ENCODE data around the gene TMSB4X. TPM values are rescaled to one million over a fixed set of nuclear protein-coding genes. Genes with fewer than 3 reads are reported as not detected.

The TMSB4X gene
- total and polyA plus RNA-seq, 2 of the 4 experiments (the other 2 are of a cell fraction): 4,648 to 11,116 TPM

- H2BK120ac ChIP-seq (ENCODE audit: low read depth, low read length): no peak overlapping the region
- H3K79me1 ChIP-seq (ENCODE audit: low read depth in 1 of 2, low read length in 2 of 2): no peaks in the 10 kb centered on the region
- BruUV-seq (replicated peaks): no TSS peak
- peaks cover 4% of the 10 kb centered on the region for H3K4me1 ChIP-seq (ENCODE audit: control insufficient read depth, insufficient read depth, low read length)
- no peak for ATAC-seq (ENCODE audit: low read depth)
- H3K4me3 ChIP-seq (ENCODE audit: insufficient read depth, low read depth, low read length): no peak overlapping the region
- H4K20me1 ChIP-seq (ENCODE audit: insufficient read depth, low read length): no peaks in the 10 kb centered on the region
- H3K14ac ChIP-seq (replicated peaks; ENCODE audit: low read depth, low read length): no peak overlapping the region
- in situ Hi-C loops (cut with MboI; ENCODE audit: low sequenced_read_pairs): loop anchor here (10.0 to 25.0 kb wide), 3 partner anchors 519 to 1071 kb away; partner anchors contain the start of genes GEMIN8, OFD1 and TRAPPC2
- DNase-seq: no peak
- H3K4me2 ChIP-seq (ENCODE audit: low read depth, low read length): no peak overlapping the region
- H2AK5ac ChIP-seq (ENCODE audit: low read depth, low read length): no peak overlapping the region
- no peaks in the 10 kb centered on the region for H3K9me3 ChIP-seq (ENCODE audit: control insufficient read depth, insufficient read depth, low read length)
- H2AK9ac ChIP-seq (replicated peaks; ENCODE audit: low read depth, low read length, poor library complexity): no peak overlapping the region
- no peaks in the 10 kb centered on the region for H3K27me3 ChIP-seq (ENCODE audit: control insufficient read depth, insufficient read depth, low read length)
- H3K56ac ChIP-seq (ENCODE audit: extremely low read depth, insufficient read depth, low read length): no peak overlapping the region
- H2BK5ac ChIP-seq (ENCODE audit: low read depth, low read length, poor library complexity, severe bottlenecking): no peak overlapping the region
- no peak overlapping the region for H3K23ac ChIP-seq (ENCODE audit: low read depth, low read length)
- POLR2A ChIA-PET (ENCODE audit: unreplicated experiment): no interaction called here
- H2AFZ ChIP-seq (replicated peaks; ENCODE audit: low read length, poor library complexity): no peak overlapping the region
- no peak overlapping the region for H2BK15ac ChIP-seq (ENCODE audit: low read depth, low read length)
- no peak overlapping the region for H3K4ac ChIP-seq (ENCODE audit: low read depth, low read length)
- intact Hi-C loops (cut with micrococcal nuclease): no loop called here
- no peak overlapping the region for H3K18ac ChIP-seq (ENCODE audit: low read depth, low read length)
- H3K27ac ChIP-seq (ENCODE audit: insufficient read depth, low read length): no peak overlapping the region
- no peak overlapping the region for H2BK20ac ChIP-seq (ENCODE audit: low read depth, low read length)
- dilution Hi-C loops (cut with HindIII; ENCODE audit: low sequenced_read_pairs, unreplicated experiment): no loop called here
- H4K91ac ChIP-seq (ENCODE audit: insufficient read depth, low read depth, low read length): no peak overlapping the region
- no peak for TF ChIP-seq MXI1 (IDR thresholded peaks at IDR 0.05; ENCODE audit: borderline replicate concordance, low read depth, low read length)
- TF ChIP-seq RFX5 (IDR thresholded peaks at IDR 0.05; ENCODE audit: low read depth, low read length): no peak
- no peak for TF ChIP-seq NFE2L2 (IDR thresholded peaks at IDR 0.05; ENCODE audit: low read depth, low read length)
- TF ChIP-seq USF2 (IDR thresholded peaks at IDR 0.05; ENCODE audit: low read depth, low read length): no peak
- no peak for TF ChIP-seq MAZ (IDR thresholded peaks at IDR 0.05; ENCODE audit: borderline replicate concordance, low read depth, low read length)
- no peak for TF ChIP-seq ELK1 (IDR thresholded peaks at IDR 0.05; ENCODE audit: borderline replicate concordance, low read depth, low read length)
- TF ChIP-seq BHLHE40 (IDR thresholded peaks at IDR 0.05; ENCODE audit: low read depth, low read length): no peak
- TF ChIP-seq MAFK (IDR thresholded peaks at IDR 0.05; ENCODE audit: low read depth, low read length): no peak
- TF ChIP-seq FOS (IDR thresholded peaks at IDR 0.05; ENCODE audit: low read depth, low read length): no peak
- no peak for TF ChIP-seq RCOR1 (IDR thresholded peaks at IDR 0.05; ENCODE audit: insufficient replicate concordance, low read length)
- no peak for TF ChIP-seq CHD1 (IDR thresholded peaks at IDR 0.05; ENCODE audit: low read depth, low read length)
- no peak for TF ChIP-seq SMC3 (IDR thresholded peaks at IDR 0.05; ENCODE audit: low read depth, low read length)
- H3K36me3 ChIP-seq (ENCODE audit: control insufficient read depth, insufficient read depth, low read length): no peaks in the 10 kb centered on the region
- H4K5ac ChIP-seq (ENCODE audit: low read depth, low read length): no peak overlapping the region
- CTCF ChIA-PET: no interaction called here
- no peak overlapping the region for H4K8ac ChIP-seq (ENCODE audit: low read depth in 2 of 2, low read length in 2 of 2)
- no peak overlapping the region for H3K9ac ChIP-seq (ENCODE audit: low read depth, low read length)
- H3K9me1 ChIP-seq (ENCODE audit: insufficient read depth, low read length): no peaks in the 10 kb centered on the region
- no CpG with 5 or more reads among the region's 1 CpG for WGBS, 2 experiments (ENCODE audit: extremely low coverage in 2 of 2, insufficient read length in 1 of 2)
These were observed 8.8 kb upstream of the TMSB4X start for GRCh38 chrX:12966151-12966550.
